Middle frontal gyrus (tissue), 1 donor: ENCODE data around the gene WSB2.

Experiments
- DNase-seq: peaks from one replicate; pipeline ENCODE4 v3.0.0-alpha.2; 2015; ENCODE audit warnings: low spot score; ENCODE audit errors: extremely low spot score

WSB2 gene

DNA sequence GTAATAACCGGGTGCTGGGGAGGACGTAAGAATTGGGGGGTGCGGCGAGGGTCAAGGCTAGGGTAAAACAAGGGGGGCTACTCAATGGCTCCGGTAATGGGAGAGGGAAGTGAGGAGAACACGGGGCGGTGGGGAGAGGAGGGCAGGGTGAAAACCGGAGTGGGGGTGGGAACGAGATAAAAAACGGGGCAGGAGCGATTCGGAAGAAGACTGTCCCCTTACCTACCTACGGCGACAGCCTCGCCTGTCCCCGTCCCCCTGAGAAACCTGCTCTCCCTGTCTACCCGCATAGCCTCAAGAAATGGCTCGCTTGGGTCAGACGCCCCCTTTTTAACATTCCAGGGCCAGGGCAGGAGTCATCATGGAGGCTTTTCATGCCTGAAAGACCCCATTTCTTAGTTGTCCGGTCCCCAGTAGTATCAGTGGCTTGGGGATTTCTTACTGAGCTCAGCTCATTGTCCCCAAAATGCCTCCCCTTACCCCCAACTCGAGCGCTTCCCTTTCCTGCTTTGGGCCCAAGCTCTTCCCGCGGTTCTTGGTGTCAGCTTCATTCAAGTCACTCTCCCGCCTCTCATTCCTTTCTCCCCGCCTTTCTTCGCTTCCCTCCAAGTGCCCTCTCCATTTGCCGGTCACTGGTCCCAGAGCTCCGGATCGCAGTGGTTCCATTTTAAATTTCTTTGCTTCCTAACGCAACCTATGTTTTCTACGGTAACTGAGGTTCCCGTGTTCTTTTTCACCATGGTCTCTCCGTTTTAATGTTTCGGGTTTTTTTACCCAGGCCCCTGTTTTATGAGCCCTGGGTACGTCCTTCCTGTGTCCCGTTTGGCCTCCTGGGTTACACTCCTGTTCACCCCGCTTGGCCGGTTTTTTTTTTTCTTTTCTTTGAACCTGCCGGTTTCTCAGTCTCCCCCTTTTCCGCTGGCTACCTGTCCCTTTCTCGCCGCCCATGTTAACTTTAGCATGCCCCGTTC, 1.2 kb upstream of the WSB2 start:
- DNase-seq: no peak

DNA sequence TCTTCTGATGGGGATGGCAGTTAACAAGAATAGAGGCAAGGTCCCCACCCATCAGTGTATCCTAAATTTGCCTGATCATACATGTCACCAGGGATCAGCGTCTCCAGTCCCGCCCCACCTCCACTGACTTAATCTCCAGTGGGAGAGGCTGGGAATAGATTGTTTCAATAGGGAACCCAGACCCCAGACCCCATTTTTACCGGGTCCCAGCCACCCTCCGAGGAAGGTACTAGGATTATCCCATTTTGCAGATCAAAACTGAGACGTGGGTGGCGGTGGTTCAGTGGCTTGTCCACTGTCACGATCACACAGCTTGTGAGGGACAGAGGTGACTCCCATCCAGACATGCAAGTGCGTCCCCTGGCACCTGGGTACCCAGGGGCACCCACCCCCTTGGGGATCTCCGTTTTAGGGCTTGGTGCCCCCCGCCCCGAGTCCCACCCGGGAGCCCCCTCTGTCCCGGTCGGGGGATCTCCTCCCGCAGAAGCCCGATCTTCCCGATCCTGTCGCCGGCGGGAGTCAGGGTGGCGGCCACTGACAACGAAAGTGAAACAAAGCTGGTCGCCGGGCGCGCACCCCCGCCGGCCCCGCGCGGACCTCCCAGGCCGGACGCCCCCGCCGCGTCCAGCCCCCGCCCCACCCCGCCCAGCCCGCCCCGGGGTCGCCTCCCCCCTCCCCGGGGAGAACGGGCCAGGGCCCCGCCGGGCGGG, 523 bp downstream of the WSB2 start:
- DNase-seq: no peak

DNA sequence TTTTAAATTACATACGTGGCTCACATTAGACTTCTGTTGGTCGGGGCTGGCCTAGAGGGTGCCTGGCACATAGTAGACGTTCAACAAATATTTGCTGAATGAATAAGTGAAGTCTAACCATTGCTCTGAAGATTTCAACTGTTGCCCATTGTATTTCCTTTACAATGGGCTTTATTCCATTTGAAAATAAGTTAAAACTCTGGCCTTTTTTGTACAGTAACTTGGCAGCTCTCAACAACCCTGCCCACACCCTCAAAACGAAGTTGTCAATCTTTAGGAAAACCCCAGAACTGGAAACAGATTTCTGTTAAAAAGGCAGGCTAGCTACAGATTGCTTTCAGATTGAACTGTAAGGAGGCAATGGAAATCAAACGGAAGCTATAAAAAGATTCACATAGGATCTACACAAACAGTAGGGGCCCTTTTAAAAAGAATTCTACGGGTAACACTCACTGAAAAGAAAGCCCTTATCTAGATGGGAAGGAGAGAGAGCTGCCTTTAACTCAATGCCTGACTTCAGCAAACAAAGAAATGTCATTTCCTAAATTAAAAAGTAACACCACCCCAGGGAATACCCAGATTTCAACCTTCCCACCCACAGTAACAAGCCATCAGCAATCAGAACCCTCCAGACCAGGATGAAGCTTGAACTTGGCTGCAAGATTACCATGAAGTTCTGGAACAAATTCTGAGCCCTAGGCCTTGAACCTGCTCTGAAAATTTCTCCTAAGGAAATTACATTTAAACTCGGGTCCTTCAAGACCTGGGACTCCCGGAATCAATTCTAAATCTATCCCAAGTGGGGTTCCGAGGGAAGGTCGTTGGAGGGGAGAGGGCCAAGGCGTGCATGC, 1.4 kb downstream of the WSB2 start:
- DNase-seq: no peak

DNA sequence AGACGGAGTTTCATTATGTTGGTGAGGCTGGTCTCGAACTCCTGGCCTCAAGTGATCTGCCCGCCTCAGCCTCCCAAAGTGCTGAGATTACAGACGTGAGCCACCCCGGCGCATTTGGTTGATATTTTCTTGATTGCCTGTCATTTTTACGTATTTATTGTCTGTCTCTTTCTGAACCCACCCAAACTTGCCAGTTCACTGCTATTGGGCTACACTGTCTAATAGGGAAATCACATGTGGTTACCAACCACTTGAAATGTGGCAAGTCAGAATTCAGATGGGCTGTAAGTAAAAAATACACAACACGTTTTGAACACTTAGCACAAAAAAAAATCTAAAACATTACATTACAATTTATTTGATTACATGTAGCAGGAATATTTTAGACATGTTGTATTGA, 2.1 kb downstream of the WSB2 start:
- DNase-seq: no peak

DNA sequence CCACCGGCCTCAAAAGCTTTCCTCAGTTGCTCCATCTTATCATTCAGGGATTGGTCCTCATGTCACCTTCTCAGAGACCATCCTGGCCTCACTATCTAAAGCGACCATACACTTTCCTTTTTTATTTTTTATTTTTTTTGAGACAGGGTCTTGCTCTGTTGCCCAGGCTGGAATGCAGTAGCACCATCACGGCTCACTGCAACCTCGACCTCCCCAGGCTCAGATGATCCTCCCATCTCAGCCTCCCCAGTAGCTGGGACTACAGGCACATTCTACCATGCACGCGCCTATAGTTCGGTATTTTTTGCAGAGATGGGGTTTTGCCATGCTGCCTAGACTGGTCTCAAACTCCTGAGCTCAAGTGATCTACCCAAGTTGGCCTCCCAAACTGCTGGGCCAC, 2.8 kb downstream of the WSB2 start:
- DNase-seq: no peak

DNA sequence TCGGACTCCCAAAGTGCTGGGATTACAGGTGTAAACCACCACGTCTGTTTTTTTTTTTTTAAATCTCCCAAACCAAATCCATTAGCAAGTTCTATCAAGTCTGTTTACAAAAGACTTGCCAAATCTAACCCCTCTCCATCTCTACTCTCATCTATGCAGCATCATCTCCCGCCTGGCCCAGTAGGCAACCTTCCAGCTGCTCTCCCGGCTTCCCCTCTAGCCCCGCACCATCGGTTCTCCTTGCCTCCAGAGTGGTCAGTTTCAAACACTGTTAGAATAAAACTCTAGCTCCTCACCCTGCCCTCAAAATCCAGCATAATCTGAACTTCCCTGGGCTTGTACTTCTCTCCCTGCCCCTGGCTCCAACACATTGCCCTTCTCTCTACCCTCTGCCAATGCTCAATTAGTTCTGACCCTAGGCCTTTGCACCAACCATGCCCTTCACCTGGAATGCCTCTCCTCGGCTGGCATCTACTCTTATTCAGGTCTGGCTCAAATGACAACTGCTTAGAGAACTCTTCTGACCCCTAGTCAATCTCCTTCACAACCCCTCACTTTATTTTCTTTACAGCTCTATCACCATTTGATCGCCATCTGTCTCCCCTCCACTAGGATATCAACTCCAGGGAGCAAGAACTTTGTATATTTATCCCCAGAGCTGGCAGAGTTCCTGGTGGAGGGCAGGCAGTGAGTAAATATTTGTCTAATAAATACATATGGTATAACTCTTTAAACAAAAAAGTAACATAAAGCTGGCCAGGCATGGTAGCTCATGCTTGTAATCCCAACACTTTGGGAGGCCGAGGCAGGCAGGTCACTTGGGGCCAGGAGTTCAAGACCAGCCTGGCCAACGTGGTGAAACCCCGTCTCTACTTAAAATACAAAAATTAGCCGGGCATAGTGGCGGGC, 4.9 kb downstream of the WSB2 start:
- no peak for DNase-seq

DNA sequence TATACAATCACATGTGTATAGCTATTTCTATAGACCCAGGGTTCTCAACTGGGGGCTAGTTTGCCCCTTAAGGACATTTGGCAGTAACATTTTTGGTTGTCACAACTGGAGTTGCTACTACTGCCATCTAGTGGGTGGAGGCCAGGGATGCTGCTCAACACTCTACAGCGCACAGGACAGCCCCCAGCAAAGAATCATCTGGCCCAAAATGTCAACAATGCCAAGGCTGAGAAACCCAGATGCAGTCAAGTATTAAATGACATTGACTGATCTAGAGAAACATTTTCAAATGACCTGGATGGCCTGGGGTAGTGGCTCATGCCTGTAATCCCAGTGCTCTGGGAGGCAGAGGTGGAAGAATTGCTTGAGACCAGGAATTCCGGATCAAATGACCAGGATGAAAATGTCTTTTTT, 5.8 kb downstream of the WSB2 start:
- no peak for DNase-seq

DNA sequence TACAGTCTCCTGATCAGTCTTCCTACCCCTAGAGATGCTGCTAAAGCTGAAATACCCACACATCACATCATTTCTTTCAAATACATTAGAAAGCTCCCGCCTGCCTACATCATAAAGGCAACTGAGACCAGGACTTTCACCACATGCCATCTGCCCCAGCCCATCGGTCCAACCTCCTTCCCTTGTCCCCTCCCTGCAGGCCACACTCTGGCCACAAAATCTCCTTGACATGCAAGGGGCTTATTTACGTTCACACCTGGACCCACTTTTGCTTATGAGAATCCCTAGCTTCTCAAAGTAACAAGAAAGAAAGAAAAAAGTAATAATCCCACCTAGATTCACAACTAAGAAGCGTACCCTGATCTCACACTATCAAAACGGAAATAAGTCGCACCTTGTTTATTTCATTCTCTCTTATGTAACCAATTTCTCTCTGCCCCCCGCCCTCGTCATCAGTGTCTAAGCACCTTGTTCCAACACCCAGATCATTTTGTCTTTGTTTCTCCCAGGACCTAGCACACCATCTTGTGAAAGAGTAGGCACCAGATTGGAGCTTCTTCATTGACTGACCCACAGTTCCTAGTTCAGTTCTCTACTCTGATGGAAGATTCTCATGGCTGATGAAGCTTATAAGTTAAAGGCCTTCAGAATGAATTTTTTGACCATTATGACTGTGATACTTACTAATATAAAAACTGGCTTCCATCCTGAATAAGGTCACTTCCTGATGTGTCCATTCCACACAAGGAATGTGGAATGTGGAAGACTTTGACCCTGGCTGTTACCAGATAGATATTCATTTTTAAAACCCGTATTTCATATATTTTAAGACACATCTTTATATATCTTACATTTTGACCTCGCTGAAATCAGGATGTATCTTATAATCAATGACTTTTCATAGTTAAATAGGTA, 7.7 kb downstream of the WSB2 start:
- DNase-seq: no peak

DNA sequence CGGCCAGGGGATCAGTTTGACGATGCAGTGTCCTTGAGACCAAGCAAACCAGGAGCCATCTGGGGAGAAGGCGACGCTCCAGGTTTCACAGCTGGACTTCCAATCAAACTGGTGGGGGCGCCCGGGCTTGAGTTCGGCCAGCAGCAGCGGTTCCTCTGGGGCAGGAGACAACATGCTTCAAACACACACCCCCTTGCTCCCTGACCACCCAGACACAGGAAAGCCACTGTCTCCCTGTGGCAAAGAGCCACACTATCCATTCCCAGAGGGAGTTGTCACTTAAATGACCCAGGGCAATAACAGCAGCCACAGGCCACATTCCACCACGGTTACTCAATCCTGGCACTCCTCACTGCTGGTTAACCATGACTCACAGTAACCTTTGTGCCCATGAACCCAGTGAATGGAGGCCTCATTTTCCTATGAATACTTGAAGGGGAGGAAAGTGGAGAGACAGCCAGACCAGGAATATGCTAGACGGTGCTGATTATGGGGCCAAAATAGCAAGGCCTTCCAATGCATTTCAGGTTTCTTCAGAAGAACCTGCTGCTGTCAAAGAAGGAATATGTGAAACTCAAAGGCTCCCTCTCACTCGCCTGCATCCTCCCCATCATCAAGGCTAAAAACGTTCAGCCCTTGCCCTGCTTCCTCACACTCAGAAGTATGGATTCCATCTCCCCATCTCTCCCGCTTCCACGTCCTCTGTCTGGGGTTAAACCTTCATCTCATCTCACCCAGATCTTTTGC, 8.5 kb downstream of the WSB2 start:
- DNase-seq: no peak

DNA sequence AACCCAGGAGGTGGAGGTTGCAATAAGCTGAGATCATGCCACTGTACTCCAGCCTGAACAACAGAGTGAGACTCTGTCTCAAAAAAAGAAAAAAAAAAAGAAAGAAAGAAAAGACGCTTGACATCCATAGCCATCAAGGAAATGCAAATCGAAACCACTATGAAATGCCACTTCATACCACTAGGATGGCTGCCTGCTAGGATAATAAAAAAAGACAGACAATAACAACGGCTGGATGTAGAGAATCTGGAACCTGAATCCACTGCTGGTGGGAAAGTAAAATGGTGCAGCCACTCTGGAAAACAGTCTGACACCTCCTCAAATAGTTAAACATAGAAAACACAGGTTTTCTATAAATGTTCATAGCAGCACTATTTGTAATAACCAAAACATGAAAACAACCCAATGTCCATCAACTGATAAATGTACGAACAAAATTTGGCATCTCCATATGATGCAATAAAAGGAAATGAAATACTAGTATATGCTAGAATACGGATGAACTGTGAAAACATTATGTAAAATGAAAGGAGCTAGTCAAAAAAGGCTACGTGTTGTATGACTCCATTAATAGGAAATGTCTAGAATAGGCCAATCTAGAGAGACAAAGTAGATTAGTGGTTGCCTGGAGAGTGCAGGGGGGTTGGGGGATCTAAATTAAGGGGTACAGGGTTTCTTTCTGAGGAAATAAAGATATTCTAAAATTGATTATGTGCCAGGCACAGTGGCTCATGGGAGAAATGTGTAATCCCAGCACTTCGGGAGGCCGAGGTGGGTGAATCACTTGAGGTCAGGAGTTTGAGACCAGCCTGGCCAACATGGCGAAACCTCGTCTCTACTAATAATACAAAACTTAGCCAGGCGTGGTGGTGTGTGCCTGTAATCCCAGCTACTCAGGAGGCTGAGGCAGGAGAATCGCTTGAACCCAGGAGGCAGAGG, 9.7 kb downstream of the WSB2 start:
- no peak for DNase-seq

DNA sequence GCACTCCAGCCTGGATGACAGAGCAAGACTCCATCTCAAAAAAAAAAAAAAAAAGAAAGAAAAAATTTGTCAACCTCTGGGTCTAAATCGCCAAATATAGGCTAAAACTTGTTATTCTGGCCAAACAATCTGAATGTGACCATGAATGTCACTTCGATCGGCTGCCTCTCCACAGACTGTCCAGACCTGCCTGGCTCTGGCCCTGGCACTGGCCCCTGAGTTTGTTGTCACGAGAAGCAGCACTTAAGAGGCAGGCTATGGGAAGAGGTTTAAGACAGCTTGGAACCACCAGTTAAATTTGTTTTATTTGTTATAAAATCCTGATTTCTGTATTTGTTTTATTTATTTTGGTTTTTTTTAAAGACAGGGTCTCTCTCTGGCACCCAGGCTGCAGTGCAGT, 14.5 kb downstream of the WSB2 start:
- DNase-seq: no peak

DNA sequence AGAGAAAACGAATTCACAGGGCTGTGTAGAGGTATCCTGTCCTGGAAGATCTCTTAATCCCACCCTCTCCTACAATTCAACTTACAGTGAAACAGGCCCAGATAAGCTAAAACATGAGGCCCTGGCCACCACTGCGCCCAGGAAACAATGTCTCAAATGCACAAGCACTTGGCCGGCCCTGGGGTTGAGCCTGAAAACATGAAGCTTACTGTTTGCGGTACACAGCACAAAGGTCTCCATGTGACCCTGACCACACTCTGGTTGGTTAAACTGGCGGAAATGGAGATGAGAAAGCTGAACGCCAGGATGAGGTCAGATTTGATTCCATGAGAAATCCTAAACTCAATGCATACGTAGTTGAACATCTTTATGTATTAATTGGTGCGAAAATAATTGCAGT, 16.4 kb downstream of the WSB2 start:
- DNase-seq: no peak

DNA sequence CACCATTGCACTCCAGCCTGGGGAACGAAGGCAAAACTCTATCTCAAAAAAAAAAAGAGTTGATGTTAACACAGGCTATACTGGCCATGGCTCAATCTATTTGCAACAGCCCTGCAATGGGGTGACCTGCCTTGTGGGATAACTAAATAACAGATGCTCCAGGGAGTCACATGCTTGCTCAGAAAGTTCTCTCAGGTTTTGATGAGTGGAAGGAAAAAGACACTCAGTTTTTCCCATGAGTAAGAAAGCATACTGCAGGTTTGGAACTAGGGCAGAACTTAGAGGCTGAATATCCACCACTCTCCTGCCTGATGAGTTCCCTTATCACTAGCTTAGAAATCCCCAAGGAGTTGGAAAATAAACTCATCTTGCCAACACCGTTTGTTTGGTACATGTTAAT, 16.9 kb downstream of the WSB2 start:
- DNase-seq: no peak

DNA sequence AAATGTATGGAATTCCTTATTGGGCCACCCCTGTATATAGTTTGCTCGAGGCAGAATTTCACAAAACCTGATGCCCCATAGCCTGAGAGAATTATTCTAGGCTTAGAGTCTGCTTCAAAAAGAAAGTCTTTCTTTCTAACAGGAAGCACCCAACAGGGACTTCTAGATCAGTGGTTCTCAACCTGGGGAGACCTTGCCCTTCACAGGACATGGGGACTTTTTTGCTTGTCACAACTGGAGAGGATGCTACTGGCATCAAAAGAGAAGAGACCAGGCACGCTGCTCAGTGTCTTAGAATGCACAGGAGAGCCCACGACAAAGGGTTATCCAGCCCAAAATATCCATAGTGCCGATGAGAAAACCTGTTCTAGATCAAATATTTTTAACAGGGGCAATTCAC, 18.9 kb downstream of the WSB2 start:
- DNase-seq: no peak

DNA sequence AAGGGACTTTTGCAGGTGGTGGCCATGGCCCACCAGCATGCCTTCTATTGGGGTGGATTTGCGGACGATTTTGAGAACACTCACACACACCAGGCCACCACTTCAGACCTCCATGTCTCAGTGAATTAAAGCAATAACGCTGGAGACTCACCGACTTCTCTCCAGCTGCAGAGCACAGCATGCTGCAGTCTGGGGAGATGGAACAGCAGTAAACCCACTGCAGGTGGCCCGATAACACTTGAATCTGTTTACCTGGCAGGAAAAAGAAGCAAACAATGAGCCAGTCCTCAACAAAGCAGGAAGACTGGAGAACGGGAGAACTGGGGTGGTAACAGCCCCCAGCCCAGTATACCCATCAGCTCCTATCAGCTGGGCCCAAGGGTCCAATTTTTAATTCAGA, 22.8 kb downstream of the WSB2 start:
- DNase-seq: no peak

DNA sequence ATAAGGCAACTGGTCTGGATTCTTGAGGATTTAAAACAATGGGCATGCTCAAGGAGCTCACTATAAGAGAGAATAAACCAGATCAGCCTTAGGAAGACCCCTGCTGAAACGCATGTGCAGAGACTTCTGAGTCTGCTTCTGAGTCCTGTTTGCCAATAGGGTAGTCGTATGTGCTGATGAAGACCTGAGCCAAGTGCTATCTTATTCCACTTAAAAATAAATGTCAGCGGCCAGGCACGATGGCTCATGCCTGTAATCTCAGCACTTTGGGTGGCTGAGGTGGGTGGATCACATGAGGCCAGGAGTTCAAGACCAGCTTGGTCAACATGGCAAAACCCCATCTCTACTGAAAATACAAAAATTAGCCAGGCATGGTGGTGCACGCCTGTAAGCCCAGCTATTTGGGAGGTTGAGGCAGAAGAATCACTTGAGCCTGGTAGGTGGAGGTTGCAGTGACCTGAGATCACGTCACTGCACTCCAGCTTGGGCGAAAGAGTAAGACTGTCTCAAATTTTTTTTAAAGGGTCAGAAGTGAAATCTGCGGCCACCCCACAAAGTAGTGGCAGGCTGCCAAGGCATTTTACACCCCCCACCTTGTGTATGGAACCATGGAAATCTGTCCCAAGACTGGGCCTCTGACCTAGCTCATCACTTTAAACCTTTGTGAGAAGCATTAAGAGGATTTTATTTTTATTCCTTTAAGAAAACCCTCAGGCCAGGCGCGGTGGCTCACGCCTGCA, 24.1 kb downstream of the WSB2 start:
- no peak for DNase-seq
